Stimulated activated CD8-positive, alpha-beta memory T cell treated with anti-CD3 and anti-CD28 coated beads, Interleukin-2, amount 100 ng/mL, for 48 hours (primary cell): ENCODE data around the gene ARHGEF10L.

Source experiments
- DNase-seq, 2 donors: peaks; one replicate each; pipeline ENCODE4 v3.0.0-alpha.2; 2020; ENCODE audit warnings: low read depth in 2 of 2

Gene ARHGEF10L

DNA sequence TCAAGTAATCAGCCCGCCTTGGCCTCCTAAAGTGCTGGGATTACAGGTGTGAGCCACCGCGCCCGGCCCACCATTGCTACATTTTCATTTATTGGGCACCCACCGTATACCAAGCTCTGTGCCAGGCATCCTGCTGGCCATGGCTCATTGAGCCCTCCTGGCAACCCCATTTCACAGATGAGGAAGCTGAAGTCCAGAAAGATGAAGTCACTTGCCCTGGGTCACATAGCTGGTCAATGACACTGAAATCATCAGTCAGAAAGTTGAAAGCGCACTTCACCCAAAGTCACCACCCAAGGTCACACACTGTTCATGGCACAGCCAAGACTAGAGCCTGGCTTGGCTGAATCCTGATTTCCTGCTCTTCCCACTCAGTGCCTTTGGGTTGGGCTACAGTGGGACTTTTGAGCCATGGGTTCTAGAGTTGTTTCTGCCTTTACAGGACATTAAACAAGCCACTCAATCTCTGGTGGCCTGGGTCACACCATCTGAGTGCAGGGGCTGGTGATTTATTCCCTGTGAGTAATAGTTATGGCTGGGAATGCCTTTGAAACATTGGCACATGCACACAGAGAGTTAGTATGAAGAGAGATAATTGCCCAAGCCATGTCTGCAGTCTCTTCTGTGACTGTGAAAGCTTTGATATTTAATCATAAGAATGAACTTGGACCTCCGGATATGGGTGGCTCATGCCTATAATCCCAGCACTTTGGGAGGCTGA, 16.0 kb upstream of the ARHGEF10L start:
- no peak for DNase-seq

DNA sequence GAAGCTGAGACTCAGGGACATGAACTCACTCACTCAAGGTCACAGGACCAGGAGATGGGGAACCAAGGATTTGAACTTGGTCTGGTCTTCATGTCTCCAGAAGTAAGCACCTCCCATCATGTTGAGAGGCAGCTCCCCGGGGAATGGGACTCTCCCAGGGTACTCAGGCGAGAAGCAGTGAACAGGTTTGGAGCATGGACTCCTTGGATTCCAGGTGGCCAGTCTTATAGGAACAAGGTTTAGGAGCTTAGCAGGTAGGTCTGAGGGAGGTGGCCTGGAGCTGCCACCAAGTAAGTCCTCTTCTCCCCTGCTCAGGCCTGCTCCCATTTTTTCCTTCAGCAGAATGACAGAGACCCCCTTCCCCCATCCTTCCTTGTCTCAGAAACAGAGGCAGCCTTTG, 14.9 kb upstream of the ARHGEF10L start:
- no peak for DNase-seq

DNA sequence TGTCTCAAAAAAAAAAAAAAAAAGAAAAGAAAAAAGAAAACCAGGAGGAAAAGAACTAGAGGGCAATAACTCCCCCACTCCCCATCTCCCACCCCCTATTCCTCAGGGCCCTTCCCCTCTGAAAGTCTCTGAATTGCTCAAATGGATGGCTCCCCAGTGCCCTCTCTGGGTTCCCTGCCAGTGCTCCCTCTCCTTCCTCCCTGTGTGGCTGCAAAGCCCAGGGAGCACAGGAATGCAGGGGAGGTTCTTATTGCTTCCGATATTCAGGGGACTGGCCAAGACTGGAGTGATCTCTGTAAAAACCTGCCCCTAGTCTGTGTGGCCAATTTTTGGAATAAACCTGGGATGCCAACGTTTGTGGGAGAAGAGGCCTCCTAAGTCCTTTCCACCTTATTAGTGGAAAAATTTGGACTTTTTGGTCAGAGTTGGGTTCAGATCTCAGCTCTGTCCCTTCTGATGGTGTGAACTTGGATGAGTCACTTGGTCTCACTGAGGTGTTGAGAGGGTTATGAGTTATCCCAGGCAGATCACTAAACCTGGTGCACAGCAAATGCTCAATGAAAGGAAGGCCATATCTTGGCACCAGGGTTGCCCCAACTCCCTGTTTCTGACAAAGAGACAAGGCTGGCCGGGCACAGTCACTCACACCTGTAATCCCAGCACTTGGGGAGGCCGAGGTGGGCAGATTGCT, 13.4 kb upstream of the ARHGEF10L start:
- no peak for DNase-seq

DNA sequence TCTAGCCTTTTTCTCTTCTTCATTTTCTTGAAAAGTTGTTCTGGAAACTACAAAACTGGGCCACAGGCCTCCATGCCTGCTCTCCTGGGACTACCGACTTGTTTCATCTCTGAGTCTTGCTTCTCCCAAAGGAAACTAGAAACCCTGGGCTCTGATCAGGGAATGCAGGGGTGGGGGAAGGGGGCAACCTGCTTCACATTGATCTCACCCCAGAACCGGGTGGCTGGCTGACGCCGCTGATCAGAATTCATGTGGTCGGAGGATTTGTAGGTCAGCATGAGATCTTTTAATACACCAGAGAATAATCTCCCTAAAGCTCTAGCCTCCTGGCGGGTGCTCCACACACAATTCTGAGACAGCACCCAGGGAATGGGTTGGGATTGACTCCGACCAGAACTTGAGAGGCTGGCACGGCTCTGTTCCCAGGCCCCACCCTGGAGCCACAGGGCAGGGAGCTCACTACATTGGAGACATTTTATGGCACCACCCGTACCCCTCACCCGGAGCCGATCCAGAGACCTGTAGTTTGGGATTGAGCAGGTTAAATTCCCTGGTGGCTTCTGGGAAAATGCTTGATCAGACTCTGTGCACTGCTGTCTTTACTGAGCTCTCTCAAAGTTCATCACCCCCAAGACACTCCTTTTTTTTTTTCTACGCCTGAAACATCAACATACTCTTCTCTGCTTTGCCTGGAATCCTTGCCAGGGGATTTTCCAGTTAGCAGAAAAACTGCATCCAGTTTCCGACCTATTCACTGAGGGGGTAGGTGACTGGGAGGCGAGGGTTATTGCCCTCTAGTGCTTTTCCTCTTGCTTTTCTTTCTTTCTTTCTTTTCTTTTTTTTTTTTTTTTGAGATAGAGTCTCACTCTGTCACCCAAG, 12.2 kb upstream of the ARHGEF10L start:
- no peak for DNase-seq

DNA sequence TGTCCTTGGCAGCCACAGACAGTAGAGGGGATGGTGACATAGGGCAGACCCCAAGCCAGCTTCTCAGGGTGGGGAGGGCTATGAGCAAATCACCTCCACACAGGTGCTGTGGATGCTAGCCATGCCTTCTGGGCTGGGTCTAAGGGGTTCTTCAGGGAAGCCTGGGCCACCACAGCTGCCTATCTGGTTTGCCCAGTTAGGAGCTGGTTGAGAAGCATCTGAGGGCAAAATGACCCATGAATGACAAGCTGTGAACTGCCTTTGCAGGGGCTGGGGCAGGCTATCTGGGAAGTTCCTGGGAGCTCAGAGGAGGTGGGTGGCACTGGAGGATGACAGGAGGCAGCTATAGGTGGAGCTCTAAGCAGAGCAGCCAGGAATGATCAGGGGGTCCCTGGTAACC, 10.1 kb upstream of the ARHGEF10L start:
- no peak for DNase-seq

DNA sequence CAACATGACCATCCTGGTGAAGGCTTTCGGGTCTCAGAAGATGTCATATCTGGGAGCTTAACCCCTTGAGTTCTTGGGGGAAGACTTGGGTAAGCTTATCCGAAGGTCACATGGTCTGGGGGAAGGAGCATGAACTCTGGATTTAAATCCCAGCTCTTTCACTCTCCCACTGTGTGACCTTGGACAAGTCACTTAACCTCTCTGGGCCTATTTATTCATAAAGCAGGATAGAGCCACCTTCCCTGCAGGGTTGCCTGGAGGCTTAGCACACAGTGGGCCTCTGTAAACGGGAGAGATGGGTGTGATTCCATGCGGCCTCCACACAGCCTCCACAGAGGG, 8.2 kb upstream of the ARHGEF10L start:
- DNase-seq, result no peak

DNA sequence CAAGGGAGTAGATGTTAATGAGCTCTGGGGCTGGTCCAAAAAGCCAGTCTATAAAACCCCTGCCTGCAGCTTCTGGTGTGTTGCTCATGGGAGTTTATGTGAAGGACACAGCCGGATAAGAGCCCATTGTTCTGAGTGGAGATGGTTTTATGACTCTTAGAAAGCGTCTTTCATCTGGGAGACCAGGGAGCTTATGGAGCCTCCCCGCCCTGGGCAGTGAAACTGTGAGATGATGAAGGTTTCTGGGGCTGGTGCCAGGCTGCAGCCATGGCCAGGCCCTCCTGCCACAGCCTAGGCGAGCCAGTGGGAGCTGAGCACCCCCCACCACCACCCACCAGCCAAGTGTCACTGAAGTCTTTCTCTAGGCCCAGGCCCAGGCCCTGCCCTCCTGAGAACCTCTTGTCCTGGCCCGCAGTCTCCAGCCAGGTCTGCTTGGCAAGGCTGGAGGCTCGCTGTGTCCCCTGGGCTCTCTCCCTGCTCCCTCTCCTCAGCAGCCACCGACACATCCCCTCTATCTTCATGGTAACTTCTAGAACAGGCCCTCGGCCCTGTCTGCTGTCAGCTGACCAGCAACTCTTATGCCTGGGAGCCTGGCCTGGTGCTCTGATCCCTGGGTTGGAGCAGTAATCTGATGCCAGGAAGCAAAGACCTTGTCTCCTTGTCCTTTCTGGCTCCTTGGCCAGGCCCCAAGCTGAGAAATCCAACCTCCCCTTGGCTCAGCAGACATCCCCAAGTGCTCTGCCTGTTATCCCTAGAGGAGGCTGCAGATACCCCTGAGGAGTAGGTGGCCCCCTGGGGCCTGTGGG, 7.6 kb upstream of the ARHGEF10L start:
- no peak for DNase-seq

DNA sequence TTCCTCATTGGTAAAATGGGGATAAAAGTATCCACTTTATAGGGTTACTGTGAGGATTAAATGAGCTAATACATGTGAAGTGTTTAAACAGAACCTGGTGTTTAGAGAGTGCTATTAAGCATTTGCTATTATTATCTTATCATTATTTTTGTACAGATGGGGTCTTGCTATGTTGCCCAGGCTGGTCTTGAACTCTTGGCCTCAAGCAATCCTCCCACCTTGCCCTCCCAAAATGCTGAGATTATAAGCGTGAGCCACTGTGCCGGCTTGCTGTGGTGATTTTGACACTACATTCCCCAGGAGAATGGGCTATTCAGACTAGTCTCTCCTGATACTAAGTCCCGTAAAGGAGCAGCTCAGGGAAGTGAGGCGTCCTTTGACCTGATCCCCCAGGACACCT, 6.3 kb upstream of the ARHGEF10L start:
- no peak for DNase-seq

DNA sequence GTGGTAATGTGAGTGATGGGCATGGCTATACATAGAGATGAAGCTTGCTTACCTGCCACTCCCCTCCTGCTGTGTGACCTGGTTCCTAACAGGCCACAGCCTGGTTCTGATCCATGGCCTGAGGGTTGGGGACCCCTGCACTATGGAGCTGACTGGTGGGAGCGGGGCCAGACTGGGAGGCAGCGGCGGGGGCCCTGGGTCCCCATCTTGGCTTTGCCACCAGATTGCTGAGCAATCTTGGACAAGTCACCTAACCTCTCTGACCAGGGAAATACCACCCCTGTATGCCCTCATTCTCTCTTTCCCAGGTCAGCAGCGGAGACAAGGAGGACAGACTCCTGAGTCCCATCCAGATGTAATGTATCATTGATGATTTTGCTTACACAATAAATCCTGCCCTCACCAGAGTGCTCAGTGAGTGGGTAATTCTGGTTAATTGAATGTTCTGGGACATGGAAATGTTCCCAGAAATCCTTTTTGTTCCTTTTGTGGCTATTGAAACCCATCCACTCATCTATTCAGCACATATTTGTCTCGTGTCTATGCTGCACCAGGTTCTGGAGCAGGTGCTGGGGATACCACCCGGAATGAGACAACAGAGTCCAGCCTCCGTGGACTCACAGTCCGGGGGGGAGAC, 4.1 kb upstream of the ARHGEF10L start:
- DNase-seq, result no peak

DNA sequence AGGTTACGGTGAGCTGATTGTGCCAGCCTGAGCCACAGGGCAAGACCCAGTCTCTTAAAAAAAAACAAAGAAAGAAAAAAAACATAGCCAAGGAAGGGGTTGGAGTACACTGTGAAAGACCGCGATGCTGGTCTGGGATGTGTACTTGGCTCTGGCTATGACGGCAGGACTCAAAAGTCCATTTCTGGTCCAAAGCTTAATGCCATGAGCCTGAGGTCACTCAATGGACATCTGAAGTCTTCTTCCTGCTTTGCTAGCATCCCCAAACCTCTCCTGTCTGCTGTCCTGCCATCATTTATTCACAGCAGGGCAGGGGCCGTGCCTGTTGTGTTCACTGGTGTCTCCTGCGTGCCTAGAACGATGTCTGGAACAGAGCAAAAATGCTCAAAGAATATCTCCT, 1.5 kb upstream of the ARHGEF10L start:
- DNase-seq, result no peak

DNA sequence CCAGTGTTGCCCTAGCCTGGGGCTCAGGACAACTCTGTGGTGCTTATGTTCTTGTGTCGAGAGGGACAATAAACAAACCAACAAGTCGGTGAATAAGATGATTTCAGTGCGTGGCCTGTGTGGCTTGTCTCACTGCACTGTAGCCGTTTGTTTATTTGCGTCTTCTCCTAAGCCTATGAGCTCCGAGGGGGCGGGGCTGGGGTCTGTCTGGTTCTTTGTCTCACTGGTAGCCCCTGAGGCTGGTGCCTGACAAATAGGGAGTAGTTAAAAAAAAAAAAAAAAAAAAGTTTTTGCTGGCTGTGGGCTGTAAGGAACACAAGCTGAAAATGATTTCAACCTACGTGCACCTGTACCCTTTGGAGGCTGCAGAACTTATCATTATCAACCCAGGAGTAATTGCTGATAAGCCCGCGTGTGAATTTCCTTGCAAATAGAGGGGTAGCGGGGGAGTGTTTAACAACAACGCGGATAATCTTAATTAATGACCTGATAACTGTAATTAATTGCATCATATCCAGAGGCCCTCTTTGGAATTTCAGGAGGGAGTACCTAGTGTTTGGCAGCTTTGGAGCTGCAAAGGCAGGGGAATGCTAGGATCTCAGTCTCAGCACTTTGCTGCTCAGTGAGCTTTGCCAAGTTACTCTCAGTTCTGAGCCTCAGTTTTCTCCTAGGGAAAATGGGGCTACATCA, 925 bp upstream of the ARHGEF10L start:
- DNase-seq, result no peak

DNA sequence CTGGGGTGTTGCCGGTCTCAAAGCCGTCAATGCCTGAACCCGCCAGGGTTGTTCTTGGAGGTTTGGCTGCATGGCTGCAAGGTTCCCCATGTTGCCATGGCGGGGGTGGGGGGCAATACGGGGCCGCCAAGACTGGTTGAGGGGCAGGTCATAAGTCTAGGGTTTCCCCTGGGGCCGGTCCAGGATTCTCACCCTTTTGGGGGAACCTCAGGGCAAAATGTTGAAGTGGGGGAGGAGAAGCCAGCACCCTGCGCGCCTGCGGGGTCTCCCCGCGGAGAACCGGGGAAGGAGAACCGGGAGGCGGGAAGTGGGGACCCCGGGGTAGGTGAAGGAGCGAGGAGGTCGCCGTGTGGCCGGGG, 401 bp upstream of the ARHGEF10L start:
- DNase-seq, result no peak

DNA sequence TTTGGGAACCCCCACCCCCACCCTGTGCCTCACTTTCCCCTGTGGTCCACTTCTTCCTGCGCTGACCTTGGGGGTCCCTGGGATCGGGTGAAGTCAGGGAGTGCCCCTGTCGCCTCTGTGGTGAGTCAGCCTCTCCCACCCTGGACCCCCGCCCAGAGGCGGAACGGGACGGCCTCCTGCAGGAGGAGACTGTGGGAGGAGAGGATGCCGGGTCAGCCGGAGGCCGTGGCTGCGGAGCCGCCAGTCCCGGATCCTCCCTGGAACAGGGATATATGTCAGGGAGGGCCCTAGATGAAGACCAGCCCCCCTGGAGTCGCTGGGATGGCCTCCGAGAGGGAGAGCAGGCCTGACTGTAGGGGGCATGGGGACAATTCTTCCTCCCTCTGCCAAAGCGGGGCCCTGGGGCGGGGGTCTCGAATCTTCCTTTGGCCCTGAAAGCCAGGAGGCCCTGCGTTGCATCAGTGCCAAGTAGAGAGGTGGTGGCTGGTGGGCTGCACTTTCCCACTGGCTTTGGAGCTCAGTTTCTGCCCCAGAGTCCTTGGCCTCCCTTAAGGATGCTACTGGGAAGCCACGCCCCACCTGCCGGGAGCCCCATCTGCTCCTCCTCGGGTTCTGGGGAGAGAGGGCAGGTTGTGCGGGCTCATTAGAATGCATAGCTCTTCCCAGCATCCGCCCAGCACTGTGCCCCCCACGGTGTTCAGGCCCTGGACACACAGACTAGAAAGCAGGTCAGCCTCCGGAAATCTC, 930 bp downstream of the ARHGEF10L start:
- no peak for DNase-seq

DNA sequence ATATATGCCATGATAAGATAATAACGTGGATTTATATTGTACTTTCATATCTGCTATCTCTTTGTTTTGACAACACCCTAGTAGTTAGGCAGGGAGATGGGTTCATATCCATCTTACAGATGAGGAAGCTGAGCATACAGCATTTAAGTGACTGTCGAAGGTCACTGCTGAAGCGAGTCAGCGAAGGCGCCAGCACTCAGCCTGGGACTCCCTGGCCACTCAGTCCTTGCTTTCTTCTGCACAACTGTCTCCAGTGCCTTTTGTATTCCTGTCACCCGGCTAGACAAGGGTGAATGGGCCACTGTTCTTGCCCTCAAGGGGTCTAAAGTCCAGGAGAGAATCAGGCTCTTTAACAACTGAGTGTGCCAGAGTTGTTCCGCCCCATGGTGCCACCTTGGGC, 3.1 kb downstream of the ARHGEF10L start:
- DNase-seq, result no peak

DNA sequence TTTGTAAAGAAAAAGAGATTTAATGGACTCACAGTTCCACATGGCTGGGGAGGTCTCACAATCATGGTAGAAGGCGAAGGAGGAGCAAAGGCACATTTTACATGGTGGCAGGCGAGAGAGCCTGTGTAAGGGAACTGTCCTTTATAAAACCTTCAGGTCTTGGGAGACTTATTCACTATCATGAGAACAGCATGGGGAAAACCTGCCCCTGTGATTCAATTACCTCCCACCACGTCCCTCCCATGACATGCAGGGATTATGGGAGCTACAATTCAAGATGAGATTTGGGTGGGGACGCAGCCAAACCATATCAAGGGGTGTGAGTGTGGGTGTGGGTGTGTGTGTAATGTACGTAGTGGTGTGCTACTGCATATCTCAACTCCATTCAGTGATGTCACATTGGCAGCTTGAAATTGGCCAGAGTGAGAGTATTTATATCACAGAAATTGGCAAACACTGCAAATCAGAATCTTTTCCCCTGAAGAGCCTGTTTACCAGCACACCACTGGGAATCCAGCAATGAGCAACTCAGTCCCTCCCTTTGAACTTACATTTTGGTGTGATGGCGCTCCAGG, 5.4 kb downstream of the ARHGEF10L start:
- DNase-seq, result no peak

DNA sequence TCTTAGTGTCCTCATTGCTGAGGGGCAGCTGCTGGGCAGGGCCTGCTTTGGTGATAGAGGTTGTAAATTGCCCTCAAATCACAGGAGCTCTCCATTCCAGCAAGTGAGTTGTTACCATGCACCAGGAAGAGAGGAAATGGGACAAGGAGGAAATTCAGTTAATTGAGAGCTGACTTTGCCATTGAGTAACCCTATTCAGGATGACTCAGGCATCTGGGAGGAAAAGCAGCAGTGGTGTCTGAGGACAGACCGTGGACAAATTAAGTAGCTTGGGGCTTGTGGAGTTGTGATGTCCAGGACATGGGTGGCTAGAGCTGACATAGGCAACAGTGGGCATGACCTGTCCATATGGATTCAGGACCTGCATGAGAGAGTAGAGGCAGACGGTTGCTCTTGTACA, 5.9 kb downstream of the ARHGEF10L start:
- no peak for DNase-seq

DNA sequence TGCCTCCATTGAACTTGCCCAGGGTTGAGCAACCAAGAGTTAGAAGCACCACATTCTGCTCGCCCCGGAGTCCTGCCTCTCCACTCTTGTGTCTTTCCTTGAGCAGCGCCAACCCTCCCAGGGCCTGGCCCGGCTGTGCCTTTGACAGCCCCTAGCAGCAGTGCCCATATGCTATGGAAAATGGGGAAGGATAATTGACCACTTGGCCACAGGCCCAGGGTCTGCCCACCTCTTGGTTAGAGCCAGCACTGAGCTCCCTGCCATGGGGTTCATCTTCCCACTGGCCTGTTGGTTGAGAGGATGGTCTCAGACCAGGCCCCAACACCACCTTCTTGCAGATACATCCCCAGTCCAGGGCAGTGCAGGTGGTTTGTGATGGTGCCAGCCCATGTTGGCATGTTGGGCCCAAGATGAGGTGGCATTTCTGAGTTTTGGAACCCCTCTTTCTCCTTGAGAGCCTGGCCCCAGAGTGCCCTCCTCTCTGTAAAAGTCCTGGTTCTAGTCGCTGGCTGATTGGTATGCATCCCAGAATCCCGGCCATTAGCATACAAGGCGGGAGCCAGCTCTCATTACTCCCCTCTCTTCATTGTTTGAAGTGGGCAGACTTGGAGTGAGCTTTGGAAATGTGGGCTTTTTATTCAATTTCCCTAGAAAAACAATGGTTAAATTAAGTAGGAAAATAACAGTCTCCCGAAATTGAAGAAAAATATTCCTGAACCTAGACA, 7.6 kb downstream of the ARHGEF10L start:
- no peak for DNase-seq

DNA sequence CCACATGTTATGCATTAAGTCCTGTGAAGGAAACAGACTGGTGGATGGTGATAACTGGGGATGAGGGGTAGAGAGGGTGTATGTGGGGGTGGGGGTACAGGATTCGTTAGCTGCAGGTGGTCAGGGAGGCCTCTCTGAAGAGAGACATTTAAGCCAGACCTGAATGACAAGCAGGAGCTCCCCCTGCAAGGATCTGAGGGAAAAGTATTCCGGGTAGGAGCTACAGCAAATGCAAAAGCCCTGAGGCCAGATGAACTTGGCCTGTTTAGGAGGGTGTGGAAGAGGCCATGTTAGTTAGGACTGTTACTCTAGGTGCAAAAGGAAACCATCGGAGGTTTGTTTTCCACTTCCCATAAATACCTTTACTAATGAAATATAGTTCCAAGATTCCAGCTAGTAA, 9.9 kb downstream of the ARHGEF10L start:
- DNase-seq, result no peak
